GM23338 (cell line): ENCODE measurements around the gene BNIP5. TPM values are rescaled to one million over a fixed set of nuclear protein-coding genes. Genes with fewer than 3 reads are reported as not detected.

Experiments used
- ATAC-seq: fragments of 200-7000 bp; cut with Tn5 transposase; 3 replicates; pipeline ENCODE4 v1.9.1; 2020
- DNase-seq: peaks from one replicate; pipeline ENCODE4 v3.0.0-alpha.2; 2015; ENCODE audit warnings: low spot score
- H2AFZ ChIP-seq: fragments of 200-600 bp; sonication (generic); 2 replicates; pipeline ENCODE4 v1.8.0; 2016; ENCODE audit warnings: antibody characterized with exemption, mild to moderate bottlenecking, moderate library complexity
- H3F3A ChIP-seq: fragments of 200-600 bp; sonication (generic); replicated peaks from 2 replicates; pipeline ENCODE4 v1.8.0; 2017; ENCODE audit warnings: antibody characterized with exemption, mixed run types, low read depth
- H3K27ac ChIP-seq: fragments of 200-600 bp; sonication (generic); 2 replicates; pipeline ENCODE4 v1.6.1; 2016; ENCODE audit warnings: low read depth
- H3K27me3 ChIP-seq: fragments of 200-600 bp; sonication (generic); 2 replicates; pipeline ENCODE4 v1.8.0; 2016; ENCODE audit warnings: mild to moderate bottlenecking, mixed run types, moderate library complexity; ENCODE audit not compliant: insufficient read depth
- H3K36me3 ChIP-seq: fragments of 200-600 bp; sonication (generic); 2 replicates; pipeline ENCODE4 v1.8.0; 2016; ENCODE audit warnings: mild to moderate bottlenecking; ENCODE audit not compliant: insufficient read depth
- H3K4me1 ChIP-seq: fragments of 200-600 bp; sonication (generic); 2 replicates; pipeline ENCODE4 v1.8.0; 2016; ENCODE audit warnings: mild to moderate bottlenecking, moderate library complexity; ENCODE audit not compliant: insufficient read depth
- H3K4me2 ChIP-seq: fragments of 200-600 bp; sonication (generic); 2 replicates; pipeline ENCODE4 v1.7.1; 2017; ENCODE audit warnings: mixed run types
- H3K4me3 ChIP-seq: fragments of 200-600 bp; sonication (generic); 2 replicates; pipeline ENCODE4 v1.6.1; 2016; ENCODE audit warnings: mixed run types
- H3K79me2 ChIP-seq: fragments of 200-600 bp; sonication (generic); replicated peaks from 2 replicates; pipeline ENCODE4 v1.8.0; 2017; ENCODE audit warnings: mild to moderate bottlenecking; ENCODE audit not compliant: insufficient read depth
- H3K9me2 ChIP-seq: fragments of 200-600 bp; sonication (generic); 2 replicates; pipeline ENCODE4 v1.8.0; 2017; ENCODE audit not compliant: insufficient read depth
- H4K20me1 ChIP-seq: fragments of 200-600 bp; sonication (generic); replicated peaks from 2 replicates; pipeline ENCODE4 v1.8.0; 2017; ENCODE audit warnings: mild to moderate bottlenecking; ENCODE audit not compliant: insufficient read depth
- H3K27ac Mint-ChIP-seq: 2 replicates; pipeline ENCODE4 v1.8.0; 2020; ENCODE audit warnings: inconsistent platforms, mild to moderate bottlenecking, moderate library complexity, mixed read lengths
- H3K27me3 Mint-ChIP-seq: 3 replicates; pipeline ENCODE4 v1.8.0; 2022; ENCODE audit warnings: low read depth, mild to moderate bottlenecking, moderate library complexity, mixed read lengths, inconsistent platforms; ENCODE audit not compliant: insufficient read depth, poor library complexity
- H3K36me3 Mint-ChIP-seq: 3 replicates; pipeline ENCODE4 v1.8.0; 2021; ENCODE audit warnings: low read depth, mild to moderate bottlenecking, inconsistent platforms, moderate library complexity, mixed read lengths
- H3K4me1 Mint-ChIP-seq: 3 replicates; pipeline ENCODE4 v1.8.0; 2020; ENCODE audit warnings: mild to moderate bottlenecking, inconsistent platforms, mixed read lengths
- H3K4me3 Mint-ChIP-seq: 3 replicates; pipeline ENCODE4 v1.8.0; 2021; ENCODE audit warnings: moderate library complexity, mild to moderate bottlenecking, inconsistent platforms, mixed read lengths
- H3K9me3 Mint-ChIP-seq: 3 replicates; pipeline ENCODE4 v1.8.0; 2020; ENCODE audit warnings: moderate library complexity, mild to moderate bottlenecking, inconsistent platforms, mixed read lengths
- CREB1 ChIP-seq: fragments of 250-450 bp; sonication (Bioruptor Pico); IDR thresholded peaks from 2 replicates; pipeline ENCODE4 v1.5.0; 2020; ENCODE audit warnings: low read depth, mild to moderate bottlenecking, moderate library complexity
- EZH2 ChIP-seq: fragments of 200-600 bp; sonication (generic); IDR thresholded peaks from one replicate; pipeline ENCODE4 v1.8.0; 2017; ENCODE audit warnings: antibody characterized with exemption, mild to moderate bottlenecking, low read depth; ENCODE audit not compliant: unreplicated experiment
- EZH2phosphoT487 ChIP-seq: fragments of 200-600 bp; sonication (generic); IDR thresholded peaks from one replicate; pipeline ENCODE4 v1.8.1; 2018; ENCODE audit warnings: antibody characterized with exemption; ENCODE audit not compliant: unreplicated experiment
- JUNB ChIP-seq: IDR thresholded peaks from one replicate; pipeline ENCODE4 v1.6.1; 2016; ENCODE audit warnings: antibody characterized with exemption; ENCODE audit not compliant: unreplicated experiment
- NANOG ChIP-seq: IDR thresholded peaks from 2 replicates; pipeline ENCODE4 v1.6.1; 2016; ENCODE audit warnings: antibody characterized with exemption, borderline replicate concordance
- POLR2AphosphoS5 ChIP-seq: IDR thresholded peaks from 2 replicates; pipeline ENCODE4 v1.6.1; 2016; ENCODE audit warnings: antibody characterized with exemption, low read depth
- STAT1 ChIP-seq: IDR thresholded peaks from one replicate; pipeline ENCODE4 v1.6.1; 2016; ENCODE audit warnings: antibody characterized with exemption; ENCODE audit not compliant: unreplicated experiment
- ZNF114 ChIP-seq: fragments of 250-450 bp; sonication (Bioruptor Pico); IDR thresholded peaks from 2 replicates; pipeline ENCODE4 v1.5.0; 2020; ENCODE audit warnings: mild to moderate bottlenecking, moderate library complexity
- ZNF331 ChIP-seq: fragments of 250-450 bp; sonication (Bioruptor Pico); IDR thresholded peaks from 2 replicates; pipeline ENCODE4 v1.5.0; 2020; ENCODE audit warnings: low read depth, mild to moderate bottlenecking, moderate library complexity
- polyA plus RNA-seq: library from polyadenylated mRNA; unstranded; fragments of >200 nt; fragmentation: Nextera tagmentation; extraction: Ambion mirVana; gene quantifications from 2 replicates; pipeline ENCODE4 v1.2.1, GENCODE V29; 2016
- total RNA-seq: library from RNA; depleted of rRNA; stranded (reverse); fragments of >200 nt; shearing (Covaris generic); gene quantifications from 2 replicates; pipeline ENCODE4 v1.2.3, GENCODE V29; 2014
- TF ChIP-seq, protein P1 (sequence below): fragments of 250-450 bp; sonication (Bioruptor Pico); IDR thresholded peaks from 2 replicates; pipeline ENCODE4 v1.5.0; 2020; ENCODE audit warnings: mild to moderate bottlenecking, moderate library complexity
- TF ChIP-seq, protein P2 (sequence below), 2 experiments: fragments of 200-600 bp in 1 of 2; sonication (generic) in 1 of 2; conservative IDR thresholded peaks; 2 replicates each; pipeline versions ENCODE4 v1.5.1 to v1.6.1; 2016 to 2017; ENCODE audit warnings: antibody characterized with exemption in 2 of 2, low read depth in 2 of 2, mild to moderate bottlenecking in 2 of 2, moderate library complexity in 1 of 2
- TF ChIP-seq, protein P3 (sequence below): IDR thresholded peaks from one replicate; pipeline ENCODE4 v1.6.1; 2018; ENCODE audit warnings: antibody characterized with exemption; ENCODE audit not compliant: unreplicated experiment

The BNIP5 gene
- total and polyA plus RNA-seq, 2 experiments from 2014 or later: not detected

DNA sequence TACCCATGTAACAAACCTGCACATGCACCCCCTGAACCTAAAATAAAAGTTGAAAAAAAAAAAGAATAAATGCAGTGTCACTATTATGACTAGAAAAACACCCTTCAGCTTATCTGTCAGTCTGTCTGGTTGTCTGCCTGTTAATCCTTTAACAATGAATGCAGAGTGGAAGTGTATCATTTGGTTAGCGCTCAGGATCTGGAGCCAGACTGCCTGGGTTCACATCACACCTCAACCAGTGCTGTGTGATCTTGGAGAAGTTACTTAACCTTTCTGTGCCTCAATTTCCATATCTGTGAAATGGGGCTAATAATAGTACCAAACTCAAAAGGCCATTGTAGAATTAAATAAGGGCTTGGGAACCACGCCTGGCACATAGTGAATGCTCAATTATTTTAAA is 34.0 kb upstream of the BNIP5 start (continued):
- TF ChIP-seq ZNF331 (CRISPR knock-in tag): no peak
- TF ChIP-seq ZNF114 (CRISPR knock-in tag): no peak
- no peak for TF ChIP-seq EZH2
- no peak for TF ChIP-seq CREB1 (CRISPR knock-in tag)

DNA sequence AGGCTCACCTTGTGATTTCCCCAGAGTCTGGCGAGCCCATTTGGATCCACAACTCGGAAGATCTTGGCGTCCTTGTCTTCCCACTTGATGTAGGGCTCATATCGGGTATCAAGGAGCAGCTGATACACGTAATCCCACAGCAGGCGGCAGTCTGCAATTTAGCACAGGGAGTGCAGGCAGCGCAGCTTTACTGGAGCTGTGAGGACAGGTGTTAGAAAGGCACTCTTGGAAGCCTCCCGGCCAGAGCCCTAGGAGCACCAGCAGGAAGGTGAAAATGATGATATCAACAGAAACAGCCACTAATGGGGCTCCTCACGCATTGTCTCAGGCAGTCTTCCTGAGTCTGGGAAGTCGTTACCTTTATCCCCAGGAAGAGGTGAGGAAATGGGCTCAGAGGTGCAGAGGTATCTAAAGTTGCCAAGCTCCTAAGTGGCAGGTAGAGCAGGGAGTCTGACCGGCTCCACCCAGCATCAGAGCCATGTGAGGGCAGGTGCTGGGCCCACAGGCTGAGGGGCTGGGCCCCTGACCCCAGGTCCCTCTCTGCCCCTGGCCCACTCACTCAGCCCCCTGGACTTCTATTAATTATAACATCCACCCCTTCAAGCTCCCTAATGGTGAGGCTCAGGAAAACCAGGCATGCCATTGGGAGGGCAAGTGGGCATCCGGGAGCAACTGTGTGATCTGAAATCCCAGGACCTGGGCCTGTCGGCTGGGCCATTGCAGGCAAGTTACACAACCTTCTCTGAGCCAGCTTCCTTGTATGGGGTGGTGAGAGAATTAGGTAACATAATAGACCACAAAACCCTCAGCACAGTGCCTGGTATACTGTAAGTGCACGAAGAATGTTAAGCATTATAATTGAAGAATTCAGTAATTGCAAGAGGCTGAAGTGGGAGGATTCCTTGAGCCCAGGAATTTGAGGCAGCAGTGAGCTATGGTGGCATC is 32.5 kb upstream of the BNIP5 start:
- DNase-seq (no peak), ATAC-seq (no peak; the same call in 2 of the 3 replicates)
- no peak overlapping the region for H3K27ac ChIP-seq
- no peaks in the 10 kb centered on the region for H3K27me3 ChIP-seq
- H3K4me3 Mint-ChIP-seq: no peak overlapping the region
- no peaks in the 10 kb centered on the region for H3K79me2 ChIP-seq
- H3K36me3 ChIP-seq: no peaks in the 10 kb centered on the region
- H3K4me3 ChIP-seq: no peak overlapping the region
- H3K4me1 Mint-ChIP-seq: peaks cover 11% of the 10 kb centered on the region
- H3K9me2 ChIP-seq: no peaks in the 10 kb centered on the region
- H3K4me1 ChIP-seq: 0 out of 2 replicates have a peak, but pooled peaks cover 3% of the 10 kb centered on the region
- H3F3A ChIP-seq: no peaks in the 10 kb centered on the region
- H3K27ac Mint-ChIP-seq: no peak overlapping the region
- H3K9me3 Mint-ChIP-seq: no peaks in the 10 kb centered on the region
- H3K4me2 ChIP-seq: no peak overlapping the region
- H3K27me3 Mint-ChIP-seq: peaks cover 7% of the 10 kb centered on the region
- peaks cover 4% of the 10 kb centered on the region; the same call in 1 of the 3 replicates for H3K36me3 Mint-ChIP-seq
- no peak overlapping the region for H2AFZ ChIP-seq
- H4K20me1 ChIP-seq: no peaks in the 10 kb centered on the region
- TF ChIP-seq EZH2phosphoT487 (no peak), STAT1 (no peak), JUNB (no peak), CREB1 (CRISPR knock-in tag) (no peak), EZH2 (no peak), ZNF331 (CRISPR knock-in tag) (no peak), ZNF114 (CRISPR knock-in tag) (no peak), NANOG (no peak), POLR2AphosphoS5 (no peak)
- TF ChIP-seq, protein P1, sequence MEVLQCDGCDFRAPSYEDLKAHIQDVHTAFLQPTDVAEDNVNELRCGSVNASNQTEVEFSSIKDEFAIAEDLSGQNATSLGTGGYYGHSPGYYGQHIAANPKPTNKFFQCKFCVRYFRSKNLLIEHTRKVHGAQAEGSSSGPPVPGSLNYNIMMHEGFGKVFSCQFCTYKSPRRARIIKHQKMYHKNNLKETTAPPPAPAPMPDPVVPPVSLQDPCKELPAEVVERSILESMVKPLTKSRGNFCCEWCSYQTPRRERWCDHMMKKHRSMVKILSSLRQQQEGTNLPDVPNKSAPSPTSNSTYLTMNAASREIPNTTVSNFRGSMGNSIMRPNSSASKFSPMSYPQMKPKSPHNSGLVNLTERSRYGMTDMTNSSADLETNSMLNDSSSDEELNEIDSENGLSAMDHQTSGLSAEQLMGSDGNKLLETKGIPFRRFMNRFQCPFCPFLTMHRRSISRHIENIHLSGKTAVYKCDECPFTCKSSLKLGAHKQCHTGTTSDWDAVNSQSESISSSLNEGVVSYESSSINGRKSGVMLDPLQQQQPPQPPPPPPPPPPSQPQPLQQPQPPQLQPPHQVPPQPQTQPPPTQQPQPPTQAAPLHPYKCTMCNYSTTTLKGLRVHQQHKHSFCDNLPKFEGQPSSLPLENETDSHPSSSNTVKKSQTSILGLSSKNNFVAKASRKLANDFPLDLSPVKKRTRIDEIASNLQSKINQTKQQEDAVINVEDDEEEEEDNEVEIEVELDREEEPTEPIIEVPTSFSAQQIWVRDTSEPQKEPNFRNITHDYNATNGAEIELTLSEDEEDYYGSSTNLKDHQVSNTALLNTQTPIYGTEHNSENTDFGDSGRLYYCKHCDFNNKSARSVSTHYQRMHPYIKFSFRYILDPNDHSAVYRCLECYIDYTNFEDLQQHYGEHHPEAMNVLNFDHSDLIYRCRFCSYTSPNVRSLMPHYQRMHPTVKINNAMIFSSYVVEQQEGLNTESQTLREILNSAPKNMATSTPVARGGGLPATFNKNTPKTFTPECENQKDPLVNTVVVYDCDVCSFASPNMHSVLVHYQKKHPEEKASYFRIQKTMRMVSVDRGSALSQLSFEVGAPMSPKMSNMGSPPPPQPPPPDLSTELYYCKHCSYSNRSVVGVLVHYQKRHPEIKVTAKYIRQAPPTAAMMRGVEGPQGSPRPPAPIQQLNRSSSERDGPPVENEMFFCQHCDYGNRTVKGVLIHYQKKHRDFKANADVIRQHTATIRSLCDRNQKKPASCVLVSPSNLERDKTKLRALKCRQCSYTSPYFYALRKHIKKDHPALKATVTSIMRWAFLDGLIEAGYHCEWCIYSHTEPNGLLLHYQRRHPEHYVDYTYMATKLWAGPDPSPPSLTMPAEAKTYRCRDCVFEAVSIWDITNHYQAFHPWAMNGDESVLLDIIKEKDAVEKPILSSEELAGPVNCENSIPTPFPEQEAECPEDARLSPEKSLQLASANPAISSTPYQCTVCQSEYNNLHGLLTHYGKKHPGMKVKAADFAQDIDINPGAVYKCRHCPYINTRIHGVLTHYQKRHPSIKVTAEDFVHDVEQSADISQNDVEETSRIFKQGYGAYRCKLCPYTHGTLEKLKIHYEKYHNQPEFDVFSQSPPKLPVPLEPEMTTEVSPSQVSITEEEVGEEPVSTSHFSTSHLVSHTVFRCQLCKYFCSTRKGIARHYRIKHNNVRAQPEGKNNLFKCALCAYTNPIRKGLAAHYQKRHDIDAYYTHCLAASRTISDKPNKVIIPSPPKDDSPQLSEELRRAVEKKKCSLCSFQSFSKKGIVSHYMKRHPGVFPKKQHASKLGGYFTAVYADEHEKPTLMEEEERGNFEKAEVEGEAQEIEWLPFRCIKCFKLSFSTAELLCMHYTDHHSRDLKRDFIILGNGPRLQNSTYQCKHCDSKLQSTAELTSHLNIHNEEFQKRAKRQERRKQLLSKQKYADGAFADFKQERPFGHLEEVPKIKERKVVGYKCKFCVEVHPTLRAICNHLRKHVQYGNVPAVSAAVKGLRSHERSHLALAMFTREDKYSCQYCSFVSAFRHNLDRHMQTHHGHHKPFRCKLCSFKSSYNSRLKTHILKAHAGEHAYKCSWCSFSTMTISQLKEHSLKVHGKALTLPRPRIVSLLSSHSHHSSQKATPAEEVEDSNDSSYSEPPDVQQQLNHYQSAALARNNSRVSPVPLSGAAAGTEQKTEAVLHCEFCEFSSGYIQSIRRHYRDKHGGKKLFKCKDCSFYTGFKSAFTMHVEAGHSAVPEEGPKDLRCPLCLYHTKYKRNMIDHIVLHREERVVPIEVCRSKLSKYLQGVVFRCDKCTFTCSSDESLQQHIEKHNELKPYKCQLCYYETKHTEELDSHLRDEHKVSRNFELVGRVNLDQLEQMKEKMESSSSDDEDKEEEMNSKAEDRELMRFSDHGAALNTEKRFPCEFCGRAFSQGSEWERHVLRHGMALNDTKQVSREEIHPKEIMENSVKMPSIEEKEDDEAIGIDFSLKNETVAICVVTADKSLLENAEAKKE: no peak
- TF ChIP-seq, protein P2, sequence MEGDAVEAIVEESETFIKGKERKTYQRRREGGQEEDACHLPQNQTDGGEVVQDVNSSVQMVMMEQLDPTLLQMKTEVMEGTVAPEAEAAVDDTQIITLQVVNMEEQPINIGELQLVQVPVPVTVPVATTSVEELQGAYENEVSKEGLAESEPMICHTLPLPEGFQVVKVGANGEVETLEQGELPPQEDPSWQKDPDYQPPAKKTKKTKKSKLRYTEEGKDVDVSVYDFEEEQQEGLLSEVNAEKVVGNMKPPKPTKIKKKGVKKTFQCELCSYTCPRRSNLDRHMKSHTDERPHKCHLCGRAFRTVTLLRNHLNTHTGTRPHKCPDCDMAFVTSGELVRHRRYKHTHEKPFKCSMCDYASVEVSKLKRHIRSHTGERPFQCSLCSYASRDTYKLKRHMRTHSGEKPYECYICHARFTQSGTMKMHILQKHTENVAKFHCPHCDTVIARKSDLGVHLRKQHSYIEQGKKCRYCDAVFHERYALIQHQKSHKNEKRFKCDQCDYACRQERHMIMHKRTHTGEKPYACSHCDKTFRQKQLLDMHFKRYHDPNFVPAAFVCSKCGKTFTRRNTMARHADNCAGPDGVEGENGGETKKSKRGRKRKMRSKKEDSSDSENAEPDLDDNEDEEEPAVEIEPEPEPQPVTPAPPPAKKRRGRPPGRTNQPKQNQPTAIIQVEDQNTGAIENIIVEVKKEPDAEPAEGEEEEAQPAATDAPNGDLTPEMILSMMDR (conservative IDR thresholded peaks at IDR 0.05; ENCODE audit: low read depth in 2 of 2): no peak
- TF ChIP-seq, protein P3, sequence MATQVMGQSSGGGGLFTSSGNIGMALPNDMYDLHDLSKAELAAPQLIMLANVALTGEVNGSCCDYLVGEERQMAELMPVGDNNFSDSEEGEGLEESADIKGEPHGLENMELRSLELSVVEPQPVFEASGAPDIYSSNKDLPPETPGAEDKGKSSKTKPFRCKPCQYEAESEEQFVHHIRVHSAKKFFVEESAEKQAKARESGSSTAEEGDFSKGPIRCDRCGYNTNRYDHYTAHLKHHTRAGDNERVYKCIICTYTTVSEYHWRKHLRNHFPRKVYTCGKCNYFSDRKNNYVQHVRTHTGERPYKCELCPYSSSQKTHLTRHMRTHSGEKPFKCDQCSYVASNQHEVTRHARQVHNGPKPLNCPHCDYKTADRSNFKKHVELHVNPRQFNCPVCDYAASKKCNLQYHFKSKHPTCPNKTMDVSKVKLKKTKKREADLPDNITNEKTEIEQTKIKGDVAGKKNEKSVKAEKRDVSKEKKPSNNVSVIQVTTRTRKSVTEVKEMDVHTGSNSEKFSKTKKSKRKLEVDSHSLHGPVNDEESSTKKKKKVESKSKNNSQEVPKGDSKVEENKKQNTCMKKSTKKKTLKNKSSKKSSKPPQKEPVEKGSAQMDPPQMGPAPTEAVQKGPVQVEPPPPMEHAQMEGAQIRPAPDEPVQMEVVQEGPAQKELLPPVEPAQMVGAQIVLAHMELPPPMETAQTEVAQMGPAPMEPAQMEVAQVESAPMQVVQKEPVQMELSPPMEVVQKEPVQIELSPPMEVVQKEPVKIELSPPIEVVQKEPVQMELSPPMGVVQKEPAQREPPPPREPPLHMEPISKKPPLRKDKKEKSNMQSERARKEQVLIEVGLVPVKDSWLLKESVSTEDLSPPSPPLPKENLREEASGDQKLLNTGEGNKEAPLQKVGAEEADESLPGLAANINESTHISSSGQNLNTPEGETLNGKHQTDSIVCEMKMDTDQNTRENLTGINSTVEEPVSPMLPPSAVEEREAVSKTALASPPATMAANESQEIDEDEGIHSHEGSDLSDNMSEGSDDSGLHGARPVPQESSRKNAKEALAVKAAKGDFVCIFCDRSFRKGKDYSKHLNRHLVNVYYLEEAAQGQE: no peak
